MCF 10A (cell line): ENCODE data around the gene KIDINS220. TPM values are rescaled to one million over a fixed set of nuclear protein-coding genes. Genes with fewer than 3 reads are reported as not detected.

ENCODE experiments used
- BruUV-seq: library from RNA; stranded (reverse); fragments of 400-500 nt; replicated peaks from 2 replicates; lab custom pipeline; 2021; lab: Mats Ljungman, UMichigan
- CTCF ChIA-PET: fragments of 300-600 bp; sonication (Branson Sonifier 250); formaldehyde crosslinking; extraction: SDS; loops from one replicate; lab custom pipeline; 2021; ENCODE audit warnings: antibody characterized with exemption, inconsistent platforms; lab: Yijun Ruan, JAX
- POLR2A ChIA-PET: fragments of 300-600, 350-650 bp; sonication (Branson Sonifier 250); formaldehyde crosslinking; extraction: SDS; loops from one replicate; lab custom pipeline; 2020; ENCODE audit warnings: antibody characterized with exemption, inconsistent platforms; lab: Yijun Ruan, JAX
- DNase-seq: peaks from one replicate; pipeline ENCODE4 v3.0.0-alpha.2; 2018; ENCODE audit not compliant: unreplicated experiment
- H3K27ac Mint-ChIP-seq: one replicate; pipeline ENCODE4 v1.8.0; 2022; ENCODE audit warnings: mild to moderate bottlenecking, low read depth, mixed read lengths; ENCODE audit not compliant: unreplicated experiment
- H3K27me3 Mint-ChIP-seq: one replicate; pipeline ENCODE4 v1.8.0; 2022; ENCODE audit warnings: mixed read lengths; ENCODE audit not compliant: insufficient read depth, unreplicated experiment
- H3K36me3 Mint-ChIP-seq: one replicate; pipeline ENCODE4 v1.8.0; 2022; ENCODE audit warnings: mild to moderate bottlenecking, moderate library complexity, mixed read lengths; ENCODE audit not compliant: insufficient read depth, unreplicated experiment
- H3K4me1 Mint-ChIP-seq: one replicate; pipeline ENCODE4 v1.8.0; 2022; ENCODE audit warnings: mixed read lengths; ENCODE audit not compliant: insufficient read depth, unreplicated experiment
- H3K4me3 Mint-ChIP-seq: one replicate; pipeline ENCODE4 v1.8.0; 2022; ENCODE audit warnings: mild to moderate bottlenecking, moderate library complexity, mixed read lengths; ENCODE audit not compliant: unreplicated experiment
- H3K9me3 Mint-ChIP-seq: one replicate; pipeline ENCODE4 v1.8.0; 2022; ENCODE audit warnings: mixed read lengths; ENCODE audit not compliant: unreplicated experiment
- intact Hi-C: fragments of 100-400 bp; cut with micrococcal nuclease; formaldehyde crosslinking; loops from 2 replicates; pipeline ENCODE4 v1.14.1; 2022
- total RNA-seq: library from RNA; stranded (reverse); gene quantifications from 2 replicates; pipeline ENCODE4 v1.2.3, GENCODE V29; 2022
- TF ChIP-seq, protein P1 (sequence below): fragments of 200-600 bp; IDR thresholded peaks from one replicate; pipeline ENCODE4 v1.8.0; 2022; ENCODE audit warnings: antibody characterized with exemption, mild to moderate bottlenecking; ENCODE audit not compliant: unreplicated experiment

KIDINS220 gene
- total RNA-seq, 1 experiment from 2014 or later: 41.8 TPM

DNA sequence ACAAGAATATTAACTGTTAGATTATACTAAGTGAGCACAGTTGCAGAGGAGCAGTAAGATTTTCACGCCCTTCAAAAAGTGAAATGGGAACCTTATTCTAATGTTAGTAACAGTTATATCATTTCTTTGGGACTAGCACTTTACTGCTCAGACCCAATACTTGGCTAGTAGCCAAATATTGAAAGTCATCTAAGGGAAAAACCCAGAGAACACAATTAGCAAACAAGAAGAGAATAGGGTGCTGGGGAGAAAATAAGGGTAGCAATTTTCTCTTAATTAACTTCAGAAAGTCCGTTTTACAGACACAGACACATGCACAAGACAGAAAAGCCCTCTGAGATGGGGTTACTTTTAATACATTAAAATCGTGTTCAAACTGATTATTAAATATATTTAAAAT is 83.8 kb downstream of the KIDINS220 start:
- H3K27ac Mint-ChIP-seq: no peak overlapping the region
- BruUV-seq: no TSS peak
- no peak for DNase-seq
- ChIA-PET POLR2A (interaction anchor here (0.5 kb wide), 1 partner anchor 72 kb away, joined by 3 read pairs; the partner anchor contains the start of gene ID2), CTCF (no interaction called here)
- no peaks in the 10 kb centered on the region for H3K4me1 Mint-ChIP-seq
- no peaks in the 10 kb centered on the region for H3K27me3 Mint-ChIP-seq
- H3K4me3 Mint-ChIP-seq: no peak overlapping the region
- peaks cover 32% of the 10 kb centered on the region for H3K36me3 Mint-ChIP-seq
- intact Hi-C loops: no loop called here
- H3K9me3 Mint-ChIP-seq: no peaks in the 10 kb centered on the region
- TF ChIP-seq, protein P1, sequence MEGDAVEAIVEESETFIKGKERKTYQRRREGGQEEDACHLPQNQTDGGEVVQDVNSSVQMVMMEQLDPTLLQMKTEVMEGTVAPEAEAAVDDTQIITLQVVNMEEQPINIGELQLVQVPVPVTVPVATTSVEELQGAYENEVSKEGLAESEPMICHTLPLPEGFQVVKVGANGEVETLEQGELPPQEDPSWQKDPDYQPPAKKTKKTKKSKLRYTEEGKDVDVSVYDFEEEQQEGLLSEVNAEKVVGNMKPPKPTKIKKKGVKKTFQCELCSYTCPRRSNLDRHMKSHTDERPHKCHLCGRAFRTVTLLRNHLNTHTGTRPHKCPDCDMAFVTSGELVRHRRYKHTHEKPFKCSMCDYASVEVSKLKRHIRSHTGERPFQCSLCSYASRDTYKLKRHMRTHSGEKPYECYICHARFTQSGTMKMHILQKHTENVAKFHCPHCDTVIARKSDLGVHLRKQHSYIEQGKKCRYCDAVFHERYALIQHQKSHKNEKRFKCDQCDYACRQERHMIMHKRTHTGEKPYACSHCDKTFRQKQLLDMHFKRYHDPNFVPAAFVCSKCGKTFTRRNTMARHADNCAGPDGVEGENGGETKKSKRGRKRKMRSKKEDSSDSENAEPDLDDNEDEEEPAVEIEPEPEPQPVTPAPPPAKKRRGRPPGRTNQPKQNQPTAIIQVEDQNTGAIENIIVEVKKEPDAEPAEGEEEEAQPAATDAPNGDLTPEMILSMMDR: no peak

DNA sequence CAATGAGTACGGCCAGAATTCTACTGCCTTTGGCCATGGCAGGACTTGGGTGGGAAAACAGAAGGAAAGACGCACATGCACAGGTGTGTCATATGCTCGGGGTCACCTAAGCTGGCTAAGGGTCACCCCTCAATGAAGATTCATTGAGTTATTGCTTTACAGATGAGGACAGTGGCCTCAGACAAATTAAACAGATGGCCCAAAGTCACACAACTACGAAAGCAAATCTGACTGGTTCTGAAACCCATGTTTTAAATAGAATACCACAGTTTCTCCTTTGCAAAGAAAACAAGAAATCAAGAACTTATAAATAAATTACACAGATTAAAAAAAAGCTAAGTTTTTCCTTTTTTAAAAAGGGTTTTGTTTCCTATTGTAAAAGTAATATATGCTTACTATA is 85.0 kb downstream of the KIDINS220 start:
- no peak overlapping the region for H3K27ac Mint-ChIP-seq
- intact Hi-C loops: no loop called here
- TF ChIP-seq, protein P1: no peak
- POLR2A ChIA-PET: no interaction called here
- CTCF ChIA-PET: no interaction called here
- no peaks in the 10 kb centered on the region for H3K27me3 Mint-ChIP-seq
- no peak overlapping the region for H3K4me3 Mint-ChIP-seq
- H3K36me3 Mint-ChIP-seq: peaks cover 31% of the 10 kb centered on the region
- no peak for DNase-seq
- H3K9me3 Mint-ChIP-seq: no peaks in the 10 kb centered on the region
- no TSS peak for BruUV-seq
- H3K4me1 Mint-ChIP-seq: no peaks in the 10 kb centered on the region

DNA sequence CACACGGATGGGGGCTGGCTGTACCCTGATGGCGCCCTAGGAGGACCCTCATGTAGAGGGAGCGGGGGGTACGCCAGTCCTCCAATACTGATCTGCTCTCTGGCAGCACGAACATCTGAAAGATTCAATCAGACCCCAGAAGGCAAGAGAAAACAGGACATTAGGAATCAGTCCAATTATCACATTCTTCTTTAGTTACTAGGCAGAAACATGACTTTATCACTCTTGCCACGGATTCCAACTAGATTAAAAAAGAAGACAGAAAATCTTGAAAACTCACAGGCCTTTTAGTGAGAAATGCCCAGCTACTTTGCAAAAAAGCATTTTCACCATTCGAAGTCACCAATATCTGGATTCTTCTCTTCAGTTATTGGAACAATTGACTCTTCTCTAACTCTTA is 87.2 kb downstream of the KIDINS220 start:
- CTCF ChIA-PET: no interaction called here
- no TSS peak for BruUV-seq
- TF ChIP-seq, protein P1: no peak
- no peak overlapping the region for H3K4me3 Mint-ChIP-seq
- peaks cover 20% of the 10 kb centered on the region for H3K36me3 Mint-ChIP-seq
- no peak for DNase-seq
- no peaks in the 10 kb centered on the region for H3K9me3 Mint-ChIP-seq
- H3K27ac Mint-ChIP-seq: no peak overlapping the region
- intact Hi-C loops: no loop called here
- no peaks in the 10 kb centered on the region for H3K27me3 Mint-ChIP-seq
- no peaks in the 10 kb centered on the region for H3K4me1 Mint-ChIP-seq
- POLR2A ChIA-PET: interaction anchor here (1.6 kb wide), 1 partner anchor 13 kb away, joined by 5 read pairs; no protein-coding TSS in a partner anchor

DNA sequence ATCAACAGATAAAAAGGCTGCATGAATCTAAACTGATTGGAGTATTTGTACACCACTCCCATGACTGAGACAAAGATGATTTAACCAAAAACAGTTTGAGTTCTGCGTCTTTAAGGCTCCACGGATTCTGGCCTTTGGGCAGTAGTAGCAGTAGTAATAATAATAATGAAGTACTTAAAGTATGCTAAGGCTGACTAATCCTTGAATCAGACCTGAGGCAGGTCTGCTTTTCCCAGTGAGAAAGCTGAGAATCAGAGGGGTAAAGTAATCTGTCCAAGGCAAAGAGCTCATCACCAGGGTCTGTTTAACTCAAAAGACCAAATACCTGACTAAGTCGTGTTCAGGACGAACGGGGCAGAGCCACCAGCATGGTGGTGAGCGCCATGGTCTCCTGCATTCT is 94.2 kb downstream of the KIDINS220 start:
- BruUV-seq: no TSS peak
- intact Hi-C loops: no loop called here
- Mint-ChIP-seq H3K36me3 (peaks cover 19% of the 10 kb centered on the region), H3K4me3 (no peak overlapping the region), H3K9me3 (no peaks in the 10 kb centered on the region), H3K27me3 (no peaks in the 10 kb centered on the region), H3K4me1 (no peaks in the 10 kb centered on the region), H3K27ac (no peak overlapping the region)
- TF ChIP-seq, protein P1: no peak
- POLR2A ChIA-PET: no interaction called here
- no peak for DNase-seq
- CTCF ChIA-PET: interaction anchor here (0.6 to 1.0 kb wide), 3 partner anchors 41 to 1825 kb away, joined by 3 to 5 read pairs (median 3); no protein-coding TSS in a partner anchor
